Measurements from ENCODE around the gene GGACT.
"Not testable (repeated sequence)": the region's sequence is repeated elsewhere in the genome, so short reads cannot be mapped to it uniquely, and the experiment has no call there.

The GGACT gene

DNA sequence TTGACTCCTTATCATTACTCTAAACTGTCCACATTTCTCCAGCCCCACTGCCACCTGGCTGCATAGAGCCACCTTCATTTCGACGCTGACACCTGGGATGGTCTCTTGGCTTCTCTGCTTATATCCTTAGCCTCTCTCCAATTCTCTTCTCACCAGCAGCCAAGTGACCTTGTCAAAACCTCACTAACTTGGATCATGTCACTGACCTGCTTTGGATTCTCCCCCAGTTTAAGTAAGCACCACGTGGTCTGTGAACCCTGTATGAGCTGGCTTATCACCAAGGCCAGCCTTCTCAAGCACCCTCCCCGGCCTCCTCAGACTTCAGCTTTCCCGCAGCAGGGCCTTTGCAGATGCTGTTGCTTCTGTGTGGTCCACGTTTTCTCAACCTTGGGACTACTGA lies 12.3 kb upstream of the GGACT start:
- DNase-seq, result no peak

DNA sequence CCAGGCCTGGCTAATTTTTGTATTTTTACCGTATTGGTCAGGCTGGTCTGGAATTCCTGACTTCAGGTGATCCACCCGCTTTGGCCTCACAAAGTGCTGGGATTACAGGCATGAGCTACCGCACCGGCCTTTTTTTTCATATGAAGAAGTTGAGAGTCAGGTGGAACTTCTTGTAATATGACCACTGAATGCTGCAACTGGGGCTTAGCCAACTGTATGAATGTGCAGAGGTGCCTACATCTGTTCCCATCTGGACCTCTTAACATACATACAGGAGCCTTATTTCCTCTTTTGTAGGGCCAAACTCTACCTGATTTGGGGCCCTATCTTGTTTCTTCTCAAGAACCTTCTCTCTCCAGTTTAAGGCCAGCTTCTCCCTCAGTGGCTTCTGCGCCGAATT lies 11.9 kb upstream of the GGACT start:
- DNase-seq, result no peak

DNA sequence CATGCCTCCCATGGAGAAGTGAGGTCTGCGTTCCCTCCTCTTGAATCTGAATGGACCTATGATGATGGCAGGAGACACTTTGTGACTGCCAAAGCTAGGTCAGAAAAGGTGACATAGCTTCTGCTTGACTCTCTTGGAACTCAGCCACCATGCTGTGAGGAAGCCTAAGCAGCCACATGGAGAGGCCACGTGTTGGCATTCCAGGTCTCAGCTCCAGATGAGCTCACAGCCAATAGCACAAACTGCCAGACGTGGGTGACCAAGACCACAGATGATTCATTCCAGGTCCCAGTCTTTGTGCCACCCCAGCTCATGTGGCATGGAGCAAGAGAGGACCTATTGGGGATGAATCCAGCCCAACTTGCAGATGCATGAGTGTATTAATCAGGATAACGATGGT lies 8.7 kb upstream of the GGACT start:
- no peak for DNase-seq

DNA sequence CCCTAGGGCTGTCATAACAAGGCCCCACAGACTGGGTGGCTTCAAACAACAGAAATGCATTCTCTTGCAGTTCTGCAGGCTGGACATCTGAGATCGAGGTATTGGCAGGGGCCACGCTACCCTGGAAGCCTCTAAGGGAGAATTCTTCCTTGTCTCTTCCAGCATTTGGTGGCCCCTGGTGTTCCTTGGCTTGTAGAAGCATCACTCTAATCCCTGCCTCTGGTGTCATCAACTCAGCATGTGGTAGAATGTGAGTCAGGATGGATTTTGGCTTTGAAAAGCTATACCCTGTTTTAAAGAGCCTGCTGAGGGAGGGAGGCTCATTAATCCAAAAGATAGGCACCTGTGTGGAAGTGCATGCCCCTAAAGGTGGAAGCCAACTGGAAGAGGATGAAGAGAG lies 7.9 kb upstream of the GGACT start:
- DNase-seq, result no peak

DNA sequence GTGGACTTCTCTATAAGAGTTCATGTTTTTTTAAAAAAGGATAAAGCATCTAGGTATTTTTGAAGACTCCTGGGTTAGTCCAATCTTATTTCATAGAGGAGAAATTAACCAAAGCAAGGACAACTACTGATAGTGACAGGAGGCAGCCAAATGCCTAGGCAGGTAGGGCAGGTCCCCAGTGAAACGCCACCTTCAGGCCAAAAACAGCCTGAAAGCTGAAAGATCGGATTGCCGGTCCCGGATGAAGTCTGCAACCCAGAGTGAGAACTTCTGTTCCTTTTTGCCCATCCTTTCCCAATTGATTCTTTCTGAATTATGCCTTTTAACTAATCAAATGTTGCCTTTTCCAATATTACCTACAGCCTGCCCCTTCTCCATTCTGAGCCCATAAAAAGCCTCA lies 6.1 kb upstream of the GGACT start:
- DNase-seq, result no peak

DNA sequence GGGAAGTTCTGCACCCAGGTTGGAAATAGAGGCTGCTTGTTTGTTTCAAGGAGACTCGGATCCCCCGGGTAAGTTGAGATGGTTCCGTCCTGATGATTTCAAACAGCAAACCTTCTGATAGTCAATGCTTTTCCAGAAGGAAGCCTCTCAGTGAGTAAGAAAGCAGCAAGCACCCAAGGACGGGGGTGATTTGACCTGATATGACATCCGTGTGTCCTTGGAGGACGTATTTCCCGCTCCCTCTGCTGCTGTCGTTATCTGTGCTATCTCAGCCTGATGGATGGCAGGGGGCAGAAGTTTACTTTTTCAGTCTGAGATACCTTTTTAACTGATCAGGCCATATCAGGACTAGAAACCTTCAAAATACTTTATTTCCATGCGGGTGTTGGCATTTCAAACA lies 5.7 kb upstream of the GGACT start:
- no peak for DNase-seq

DNA sequence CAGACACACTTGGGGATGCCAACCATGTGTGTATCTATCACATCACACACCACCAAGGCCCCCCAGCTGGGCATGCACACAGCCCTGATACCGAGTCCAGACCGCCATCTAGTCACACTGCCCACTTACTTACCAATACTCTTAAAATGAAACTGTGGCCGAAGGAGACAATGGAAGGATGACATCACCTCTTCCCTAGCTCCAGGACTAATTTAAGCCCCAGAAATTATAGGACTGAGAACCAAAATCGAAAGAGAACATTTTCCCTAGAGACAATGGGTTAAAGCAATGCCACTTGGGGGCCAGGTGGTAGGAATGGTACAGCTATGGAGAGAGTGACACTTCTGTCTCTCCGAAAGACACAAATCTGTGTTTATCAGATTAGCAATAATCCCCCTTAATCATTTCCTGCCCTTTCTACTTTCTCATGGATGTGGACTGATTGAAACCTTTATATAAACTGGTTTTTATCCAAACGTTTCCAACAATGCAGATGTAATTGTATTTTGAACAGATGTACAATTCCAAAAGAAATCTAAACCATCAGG lies 663 bp upstream of the GGACT start:
- no peak for DNase-seq

DNA sequence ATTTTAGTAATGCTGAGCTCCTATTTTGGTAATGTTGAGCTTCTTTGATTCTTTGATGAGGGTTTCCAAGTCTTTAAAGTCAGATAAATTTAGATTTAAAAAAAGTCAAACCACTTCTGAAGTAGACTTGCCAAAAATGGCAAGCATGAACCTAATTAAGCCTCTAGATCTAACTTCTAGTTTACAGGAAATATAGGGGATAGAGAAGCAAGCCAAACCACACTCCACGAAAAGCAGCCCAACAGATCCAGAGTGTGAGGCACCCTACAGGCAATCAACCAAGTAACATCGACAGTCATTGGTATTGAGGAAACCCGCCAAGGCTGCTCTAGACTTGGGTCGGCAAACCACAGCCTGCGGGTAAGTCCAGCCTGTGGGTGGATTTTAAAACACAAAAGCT lies 3.7 kb downstream of the GGACT start:
- DNase-seq, result no peak

DNA sequence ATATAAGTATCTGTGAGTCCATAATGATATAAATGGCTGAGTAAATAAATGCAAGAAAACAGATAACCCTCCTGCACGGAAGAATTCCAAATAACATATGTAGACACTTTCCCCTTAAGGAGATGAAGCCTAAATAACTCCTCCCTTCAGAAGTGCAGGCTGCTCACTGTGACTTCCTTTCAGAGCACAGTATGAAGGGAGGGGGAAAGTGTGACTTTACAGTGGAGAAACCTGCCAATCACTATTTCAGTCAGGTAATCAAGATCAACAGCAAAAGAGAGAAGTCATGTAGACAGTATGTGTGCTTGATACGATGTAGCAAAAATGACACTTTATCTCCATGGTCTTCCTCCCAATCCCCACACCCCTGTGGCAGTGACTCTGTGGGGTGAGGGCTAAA lies 7.1 kb downstream of the GGACT start:
- no peak for DNase-seq

DNA sequence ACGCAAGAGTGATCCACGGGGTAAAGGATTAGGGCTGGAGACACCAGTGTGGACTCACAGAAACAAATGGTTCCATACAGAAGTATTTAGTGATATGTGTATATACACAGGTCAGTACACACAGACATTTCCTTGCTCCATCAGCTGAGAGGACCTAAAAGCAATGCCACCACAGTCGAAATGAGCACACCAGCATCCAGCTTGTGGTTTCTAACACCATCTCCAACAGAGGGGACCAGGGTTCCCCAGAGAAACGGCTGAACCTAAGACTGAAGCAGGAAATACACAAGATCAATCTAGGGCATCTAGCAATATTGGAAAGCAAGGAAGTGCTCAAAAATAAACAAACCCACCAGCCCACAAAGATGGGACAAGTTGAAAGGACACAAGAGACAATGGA lies 7.6 kb downstream of the GGACT start:
- DNase-seq, result no peak

DNA sequence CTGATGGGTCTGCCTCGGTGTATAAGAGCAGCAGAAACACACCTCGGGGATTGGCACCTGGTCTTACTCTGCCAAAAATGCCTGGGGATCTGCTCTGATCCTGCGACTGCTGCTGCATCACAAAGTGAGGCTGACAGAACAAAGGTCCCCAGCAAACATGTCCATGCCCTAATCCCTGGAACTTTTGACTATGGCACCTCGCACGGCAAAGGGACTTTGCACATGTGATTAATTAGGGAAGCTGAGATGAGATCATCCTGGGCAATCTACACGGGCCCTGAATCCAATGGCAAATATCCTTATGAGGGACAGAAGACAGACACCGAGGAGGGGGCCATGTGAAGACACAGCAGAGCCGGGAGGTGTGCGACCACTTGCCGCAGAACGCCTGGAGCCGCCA lies 8.5 kb downstream of the GGACT start:
- no peak for DNase-seq

DNA sequence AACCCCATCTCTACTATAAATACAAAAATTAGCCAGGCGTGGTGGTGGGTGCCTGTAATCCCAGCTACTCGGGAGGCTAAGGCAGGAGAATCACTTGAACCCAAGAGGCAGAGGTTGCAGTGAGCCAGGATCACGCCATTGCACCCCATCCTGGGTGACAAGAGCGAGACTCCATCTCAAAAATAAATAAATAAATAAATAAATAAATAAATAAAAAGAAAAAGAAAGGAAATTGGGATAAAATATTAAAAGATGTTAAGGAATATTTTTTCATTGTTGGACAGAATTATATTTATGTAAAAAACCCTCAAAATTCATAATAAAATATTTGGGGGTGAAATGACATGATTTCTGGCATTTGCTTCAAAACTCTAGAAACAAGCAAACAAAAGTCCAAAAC lies 11.3 kb downstream of the GGACT start:
- not testable (repeated sequence) for DNase-seq

DNA sequence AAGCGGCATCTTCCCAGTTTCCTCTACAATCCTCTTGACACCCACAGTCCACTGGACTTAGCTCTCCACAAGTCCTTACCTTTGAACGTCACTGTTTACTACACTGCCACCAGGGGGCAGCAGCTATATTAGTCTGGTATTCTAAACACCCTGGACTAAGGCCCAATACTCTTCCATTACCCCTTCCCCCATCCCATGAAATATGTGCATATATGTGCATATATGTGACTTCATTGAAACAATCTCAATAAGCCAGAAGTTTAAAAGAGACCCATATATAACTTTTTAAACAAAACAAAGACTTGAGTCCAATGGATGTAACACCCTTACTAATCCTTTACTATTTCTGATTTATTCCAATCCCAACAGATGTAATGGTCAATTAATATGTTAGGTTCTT lies 15.5 kb downstream of the GGACT start:
- DNase-seq, result peak; percentile 65

DNA sequence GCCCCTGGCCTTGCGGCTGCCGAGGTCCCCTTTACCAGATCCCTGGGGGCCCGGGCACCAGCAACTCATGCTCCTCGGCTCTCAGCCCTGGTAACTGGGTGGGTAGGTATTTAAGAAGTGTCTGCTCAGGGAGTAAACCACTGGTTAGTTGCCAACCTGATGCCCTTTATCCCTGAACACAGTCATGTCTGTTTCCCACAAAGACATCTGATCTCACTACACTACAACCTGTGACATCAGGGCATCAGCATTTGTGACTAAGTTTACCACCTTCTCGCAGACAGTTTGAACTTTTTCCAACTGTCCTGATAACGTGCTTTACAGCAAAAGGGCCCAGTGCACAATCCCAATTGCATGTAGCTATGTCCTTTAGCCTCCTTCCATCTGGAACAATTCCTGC lies 22.0 kb downstream of the GGACT start:
- DNase-seq, result no peak

DNA sequence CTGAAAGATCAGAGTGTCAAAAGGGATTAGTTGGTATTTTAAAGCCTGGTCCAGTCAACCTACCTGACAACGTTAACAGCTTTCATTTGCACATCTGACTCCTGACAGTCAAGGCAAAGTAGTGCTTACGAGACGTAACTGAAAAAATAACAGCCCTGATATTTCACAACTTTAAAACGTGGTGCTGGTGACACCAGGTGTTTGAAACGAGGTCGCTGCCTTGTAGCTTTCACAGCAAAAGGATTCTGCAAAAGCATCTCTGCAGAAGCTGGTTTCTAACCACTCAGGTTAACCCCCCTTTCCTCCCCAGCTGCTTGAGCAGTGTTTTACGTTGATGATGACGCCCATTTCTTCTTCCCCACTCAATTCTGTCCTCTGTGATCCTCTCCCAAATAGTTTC lies 23.3 kb downstream of the GGACT start:
- DNase-seq, result no peak

DNA sequence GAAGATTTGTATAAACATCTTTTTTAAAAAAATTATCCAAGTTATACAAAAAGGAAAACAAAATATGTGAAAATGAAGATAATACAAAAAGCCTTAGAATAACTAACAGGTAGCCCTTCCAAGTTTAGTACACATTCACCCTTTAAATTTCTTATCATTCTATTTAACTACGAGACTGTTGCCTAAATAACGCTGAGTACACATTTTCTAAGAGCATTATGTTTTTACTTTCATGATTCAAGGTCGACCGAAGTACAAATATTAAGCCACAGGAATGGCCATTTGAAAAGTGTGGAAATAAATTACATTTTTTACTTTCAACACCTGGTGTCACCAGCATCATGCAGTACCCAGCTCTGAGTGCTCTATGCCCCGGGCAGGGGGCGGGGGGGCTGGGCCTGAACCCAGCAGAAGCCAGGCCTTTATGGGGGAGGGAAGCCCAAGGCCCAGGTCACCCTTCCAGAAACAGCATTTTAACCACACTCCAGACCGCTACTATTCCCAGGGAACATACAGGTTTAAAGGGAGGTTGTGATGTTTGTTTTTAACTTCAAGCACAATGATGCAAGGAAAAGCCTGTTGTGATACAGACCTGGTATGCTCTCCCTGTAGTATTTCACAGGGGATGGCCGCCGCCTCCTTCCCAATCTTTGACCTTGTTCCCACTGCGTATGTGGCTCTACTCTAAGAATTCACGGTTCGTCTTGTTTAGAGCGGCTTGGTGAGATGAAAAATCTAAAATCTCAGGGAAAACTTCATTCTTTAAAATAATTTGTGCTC lies 24.0 kb downstream of the GGACT start:
- DNase-seq, result no peak

DNA sequence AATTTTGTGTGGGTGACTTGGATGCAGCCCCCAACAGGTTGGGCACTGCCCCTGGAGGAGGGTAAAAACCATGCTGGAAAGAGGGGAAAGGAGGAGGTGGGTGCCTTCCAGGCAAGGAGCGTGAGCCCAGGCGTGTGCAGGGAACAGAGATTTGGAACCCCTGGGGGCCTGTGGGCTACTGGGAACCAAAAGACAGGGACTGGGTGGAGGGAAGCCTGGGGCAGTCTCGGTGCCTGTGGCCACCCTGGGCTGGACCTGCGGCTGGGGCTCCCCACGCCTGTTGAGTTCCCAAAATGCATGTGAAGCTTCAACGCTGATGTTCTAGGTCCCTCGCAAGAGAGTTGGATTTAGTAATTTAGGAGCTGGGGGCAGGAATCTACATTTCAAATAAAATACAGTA lies 24.8 kb downstream of the GGACT start:
- DNase-seq, result no peak

DNA sequence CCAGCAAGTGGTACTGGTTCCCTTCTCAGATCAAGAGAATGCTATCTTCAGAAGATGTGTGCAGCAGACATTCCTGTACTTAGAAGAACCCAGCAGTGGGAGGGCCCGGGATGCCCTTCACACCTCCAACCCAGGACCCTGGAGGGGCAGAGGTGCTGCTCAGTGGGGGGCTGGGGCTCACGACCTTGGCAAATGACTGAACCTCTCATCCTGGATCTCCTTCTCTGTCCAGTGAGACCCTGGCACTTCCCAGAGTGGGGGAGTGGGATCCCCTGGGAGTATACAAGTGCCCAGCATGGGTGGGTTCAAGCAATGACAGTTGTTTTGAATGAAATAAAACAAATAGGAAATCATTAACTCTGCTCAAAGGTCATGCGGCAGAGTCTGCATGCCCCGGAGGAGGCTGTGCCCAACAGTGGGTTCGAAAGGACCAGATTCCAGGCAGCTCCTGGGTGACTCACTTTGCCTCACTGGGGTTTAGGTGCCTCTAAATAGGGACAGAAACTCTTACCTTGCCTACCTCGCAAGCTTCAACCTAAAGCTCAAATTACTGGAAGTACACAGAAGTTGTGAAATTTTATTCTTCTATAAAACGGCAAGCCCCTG lies 26.9 kb downstream of the GGACT start:
- DNase-seq, result no peak

DNA sequence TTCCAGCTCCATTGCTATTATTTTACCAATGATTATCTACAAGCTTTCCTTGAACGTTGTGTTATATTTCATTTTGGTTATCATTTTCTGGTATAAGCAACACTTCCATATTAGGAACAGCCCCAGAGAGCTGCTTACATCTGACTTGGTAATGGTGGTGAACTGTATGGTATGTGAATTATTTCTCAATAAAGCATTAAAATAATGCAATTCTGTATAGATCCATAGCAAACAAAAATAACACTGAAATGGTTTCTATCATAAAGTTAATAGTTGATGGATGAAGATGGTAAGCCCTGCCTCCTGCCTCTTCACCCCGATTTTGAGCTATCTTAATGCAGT lies 27.5 kb downstream of the GGACT start:
- DNase-seq, result no peak

DNA sequence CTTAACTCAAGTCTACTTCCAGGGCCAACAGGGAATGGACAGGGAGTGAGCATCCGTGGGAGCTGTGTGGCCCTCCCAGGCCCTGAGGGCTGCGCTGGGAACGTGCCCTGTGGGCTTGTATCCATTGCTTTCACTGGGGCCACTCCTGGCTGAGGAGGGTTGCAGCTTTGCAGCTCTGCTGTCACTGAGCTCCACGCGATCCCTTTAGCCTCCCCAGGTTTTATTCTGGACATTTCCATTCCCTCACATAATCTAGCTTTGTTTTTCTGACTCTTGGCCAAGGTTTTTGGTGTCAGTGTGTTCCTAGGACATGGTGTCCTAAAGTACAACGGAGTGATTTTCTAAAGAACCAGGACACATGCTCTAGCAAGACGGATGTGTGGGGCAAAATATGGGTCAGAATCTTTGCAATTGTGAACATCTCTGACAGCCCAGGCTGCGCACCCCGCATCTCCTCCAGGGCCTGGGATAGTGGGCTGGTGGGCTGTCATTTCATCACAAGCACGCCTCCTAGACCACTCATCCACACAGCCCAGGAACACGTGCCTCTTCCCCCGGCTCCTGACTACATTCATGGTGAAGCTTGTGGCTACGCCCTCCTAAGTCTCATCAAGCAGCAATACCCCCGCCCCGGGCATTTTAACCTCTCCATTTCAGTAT lies 28.0 kb downstream of the GGACT start:
- DNase-seq, result no peak

DNA sequence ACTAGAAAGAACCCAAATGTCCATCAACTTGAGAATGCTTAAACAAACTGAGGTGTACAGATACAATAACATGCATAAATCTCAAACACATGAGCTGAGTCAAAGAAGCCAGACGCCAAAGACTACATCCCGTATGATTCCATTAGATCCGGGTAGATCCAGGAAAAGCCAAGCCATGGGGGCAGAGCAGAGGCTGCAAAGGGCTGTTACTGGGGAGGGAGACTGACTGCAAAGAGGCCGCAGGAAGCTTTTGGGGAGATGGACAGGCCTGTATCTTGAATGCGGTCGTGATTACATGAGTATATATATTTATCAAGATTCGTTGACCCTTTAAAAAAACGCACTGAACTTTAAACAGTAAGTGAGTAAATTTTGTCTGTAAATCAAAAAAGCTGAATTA lies 28.7 kb downstream of the GGACT start:
- no peak for DNase-seq

DNA sequence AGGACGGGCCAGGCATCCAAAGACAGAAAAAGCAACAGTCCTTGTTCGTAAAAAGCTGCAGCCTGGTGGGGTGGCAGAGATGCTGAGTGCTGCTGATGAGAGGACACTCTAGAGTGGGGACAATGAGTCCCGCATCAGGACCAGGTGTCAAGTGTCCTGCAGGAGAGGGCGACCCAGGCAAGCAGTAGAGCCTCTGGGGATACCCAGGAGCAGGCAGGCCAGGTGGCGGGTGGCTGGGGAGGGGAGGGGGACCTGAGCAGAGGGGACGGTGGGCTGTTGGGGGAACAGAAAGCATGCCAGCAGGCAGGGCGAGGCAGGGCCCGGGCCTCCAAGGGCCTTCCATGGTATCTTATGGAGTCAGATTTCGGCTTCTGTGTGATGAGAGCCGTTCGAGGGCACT lies 35.8 kb downstream of the GGACT start:
- no peak for DNase-seq

DNA sequence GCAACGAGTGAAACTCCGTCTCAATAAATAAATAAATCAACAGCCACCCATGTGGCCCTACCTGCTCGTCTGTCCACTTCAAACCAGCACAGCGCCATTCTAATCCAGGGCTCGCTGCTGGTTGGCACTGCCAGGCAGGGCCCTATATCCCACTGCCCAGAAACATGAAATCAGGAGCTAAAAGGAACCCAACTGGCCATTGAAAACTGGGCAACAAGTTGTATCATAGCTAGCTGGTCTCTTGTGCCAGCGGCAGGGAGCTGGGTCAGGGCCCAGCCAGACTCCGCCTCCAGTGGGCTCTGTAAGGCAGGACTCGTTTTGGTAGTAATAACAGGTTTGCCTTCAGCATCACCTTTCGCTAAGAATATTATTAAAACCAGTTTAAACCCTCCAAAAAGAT lies 39.3 kb downstream of the GGACT start:
- no peak for DNase-seq

DNA sequence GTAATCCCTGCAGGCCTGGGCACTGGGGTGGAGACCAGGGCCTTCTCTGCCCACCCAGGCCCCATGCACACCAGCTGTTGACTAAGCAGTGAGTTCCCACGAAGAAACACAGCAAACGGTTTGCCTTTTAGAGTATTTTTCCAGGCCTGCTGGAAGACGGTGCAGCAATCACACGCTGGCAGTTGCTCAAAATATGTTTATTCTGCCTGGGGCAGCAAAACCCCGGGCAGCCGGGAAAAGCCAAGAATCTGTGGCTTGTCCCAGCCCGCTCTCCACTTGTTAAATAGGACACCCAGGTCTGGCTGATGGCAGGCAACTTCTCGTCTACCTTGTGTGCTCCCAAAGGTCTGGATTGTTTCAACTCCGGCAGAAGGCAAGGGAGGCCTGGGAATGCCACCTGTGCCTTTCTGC lies 40.8 kb downstream of the GGACT start:
- no peak for DNase-seq
